ENCODE measurements around the gene AUNIP.

DNA sequence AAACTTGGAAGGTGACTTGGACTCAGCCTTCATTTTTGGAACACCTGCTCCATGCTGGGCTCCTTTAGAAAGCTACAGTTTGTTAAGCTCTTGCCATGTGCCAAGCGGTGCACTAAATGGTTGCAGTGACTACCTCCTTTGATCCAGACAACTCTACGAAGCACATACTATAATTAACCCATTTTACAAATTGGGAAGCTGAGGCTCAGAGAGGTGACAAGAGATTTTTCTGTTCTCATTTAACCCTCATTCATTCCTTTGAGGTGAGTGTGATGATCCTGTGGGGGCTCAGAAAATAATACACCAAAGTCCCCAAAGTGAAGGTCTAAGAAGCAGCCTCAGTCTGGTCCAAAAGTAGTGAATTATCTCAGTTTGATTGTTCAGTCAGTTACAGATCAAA, 17.9 kb upstream of the AUNIP start:
- no peak for TF ChIP-seq EZH2 (IDR thresholded peaks at IDR 0.05; ENCODE audit: borderline replicate concordance, low read length)
- TF ChIP-seq, protein P1, sequence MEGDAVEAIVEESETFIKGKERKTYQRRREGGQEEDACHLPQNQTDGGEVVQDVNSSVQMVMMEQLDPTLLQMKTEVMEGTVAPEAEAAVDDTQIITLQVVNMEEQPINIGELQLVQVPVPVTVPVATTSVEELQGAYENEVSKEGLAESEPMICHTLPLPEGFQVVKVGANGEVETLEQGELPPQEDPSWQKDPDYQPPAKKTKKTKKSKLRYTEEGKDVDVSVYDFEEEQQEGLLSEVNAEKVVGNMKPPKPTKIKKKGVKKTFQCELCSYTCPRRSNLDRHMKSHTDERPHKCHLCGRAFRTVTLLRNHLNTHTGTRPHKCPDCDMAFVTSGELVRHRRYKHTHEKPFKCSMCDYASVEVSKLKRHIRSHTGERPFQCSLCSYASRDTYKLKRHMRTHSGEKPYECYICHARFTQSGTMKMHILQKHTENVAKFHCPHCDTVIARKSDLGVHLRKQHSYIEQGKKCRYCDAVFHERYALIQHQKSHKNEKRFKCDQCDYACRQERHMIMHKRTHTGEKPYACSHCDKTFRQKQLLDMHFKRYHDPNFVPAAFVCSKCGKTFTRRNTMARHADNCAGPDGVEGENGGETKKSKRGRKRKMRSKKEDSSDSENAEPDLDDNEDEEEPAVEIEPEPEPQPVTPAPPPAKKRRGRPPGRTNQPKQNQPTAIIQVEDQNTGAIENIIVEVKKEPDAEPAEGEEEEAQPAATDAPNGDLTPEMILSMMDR (conservative IDR thresholded peaks at IDR 0.05 in 1 of 2, IDR thresholded peaks at IDR 0.05 in 1 of 2; ENCODE audit: extremely low read depth in 1 of 2, insufficient read depth in 1 of 2, low read depth in 1 of 2, low read length in 2 of 2): no peak
